NCI-H146 treated with DMSO at 0.1 percent for 48 hours (cell line): ENCODE results near the gene GSTP1.

Experiments
- DNase-seq: peaks from one replicate; lab custom pipeline; 2025; ENCODE audit not compliant: unreplicated experiment; lab: John Stamatoyannopoulos, UW

GSTP1 gene

DNA sequence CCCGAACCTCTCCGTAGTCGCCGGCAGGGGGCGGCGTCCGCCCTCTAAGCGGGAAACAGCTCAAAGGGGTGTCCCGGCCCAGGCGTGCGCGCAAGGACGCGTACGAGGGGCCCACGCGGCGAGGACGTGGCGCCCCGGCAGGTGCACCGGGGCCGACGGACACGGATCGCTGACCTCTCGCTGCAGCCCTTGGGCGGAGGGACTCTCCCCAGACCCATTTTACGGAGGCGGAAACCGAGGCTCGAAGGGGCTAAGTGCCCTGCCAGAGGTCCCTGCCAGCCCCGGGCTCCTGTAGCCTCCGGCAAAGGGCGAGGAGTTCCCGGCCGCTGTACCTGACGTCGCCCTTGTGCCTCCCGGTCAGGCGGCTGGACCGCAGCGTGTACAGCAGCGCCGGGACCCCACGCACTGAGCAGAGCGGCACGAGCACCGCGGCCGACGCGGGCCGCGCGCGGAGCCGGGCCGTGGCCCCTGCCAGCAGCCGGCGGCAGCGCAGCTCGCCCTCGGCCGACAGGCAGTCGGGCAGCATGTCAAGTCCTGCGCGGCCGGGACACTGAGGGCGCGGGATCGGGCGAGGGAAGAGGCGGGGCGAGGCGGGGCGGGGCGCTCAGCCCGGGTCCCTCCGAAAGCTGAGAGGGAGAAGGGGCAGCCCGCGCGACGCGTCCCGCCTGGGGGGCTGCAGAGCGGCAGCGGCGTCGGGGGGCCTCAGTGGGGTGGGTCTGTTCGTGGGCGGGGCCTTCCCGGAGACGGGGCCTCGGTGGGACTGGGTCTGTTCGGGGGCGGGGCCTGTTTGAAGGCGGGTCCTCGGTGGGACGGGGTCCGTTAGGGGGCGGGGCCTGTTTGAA is 46.0 kb downstream of the GSTP1 start, which contains the start of gene NUDT8:
NUDT8 (minus strand) TSS at position 552 of the 842 bp plus-strand sequence; CDS start at position 526, 26 bp downstream.
- peak; percentile 38 for DNase-seq

DNA sequence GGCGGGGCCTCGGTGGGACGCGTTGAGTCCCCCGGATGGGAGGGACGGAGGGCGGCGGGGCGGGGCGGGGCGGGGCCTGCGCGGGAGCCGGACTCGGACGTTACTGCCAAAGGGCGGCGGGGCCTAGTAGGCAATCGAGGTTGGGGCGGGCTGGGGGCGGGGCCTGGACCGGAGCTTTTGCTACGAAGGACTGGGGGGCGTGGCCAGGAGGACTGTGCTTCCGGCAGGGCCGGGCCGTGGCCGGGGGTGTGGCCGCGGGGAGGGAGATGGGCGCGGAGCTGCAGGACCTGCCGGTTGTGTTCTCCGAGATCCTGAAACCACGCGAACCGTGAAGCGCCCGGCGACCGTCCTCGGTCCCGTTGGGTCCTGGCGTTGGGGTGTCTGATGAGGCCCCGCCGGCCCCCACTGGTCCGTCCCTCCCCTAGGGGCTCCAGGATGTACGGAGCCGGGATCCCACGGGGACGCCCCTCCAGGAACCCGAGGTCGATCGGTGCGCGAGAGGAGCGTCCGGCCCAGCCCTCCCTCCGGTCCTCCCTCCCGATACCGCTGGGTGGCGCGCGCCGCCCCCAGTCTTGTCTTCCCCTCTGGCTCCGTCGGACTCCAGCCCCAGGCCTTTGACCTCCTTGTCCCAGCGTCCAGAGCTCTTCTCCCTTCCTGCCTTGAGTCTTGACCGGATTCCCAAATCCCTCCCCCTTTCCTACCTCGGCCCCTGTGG is 46.8 kb downstream of the GSTP1 start:
- DNase-seq, result peak; percentile 97

DNA sequence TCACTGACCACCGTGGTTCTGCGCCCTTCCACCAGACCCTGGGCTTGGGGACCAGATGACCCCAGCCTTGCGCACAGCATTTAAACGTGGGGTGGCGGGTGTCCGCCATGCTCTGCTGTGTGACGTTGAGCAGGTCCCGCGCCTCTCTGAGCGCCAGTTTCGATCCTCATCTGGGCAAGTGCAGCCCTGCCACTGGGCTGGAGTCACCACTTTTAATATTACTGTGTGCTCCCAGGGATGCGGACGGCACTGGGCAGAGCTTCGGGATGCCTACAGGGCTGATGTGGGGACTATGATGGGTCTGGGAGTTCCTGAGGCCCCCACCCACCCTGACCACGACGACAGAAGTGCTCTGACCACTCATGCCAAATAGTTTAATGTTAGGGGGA is 47.3 kb downstream of the GSTP1 start:
- no peak for DNase-seq

DNA sequence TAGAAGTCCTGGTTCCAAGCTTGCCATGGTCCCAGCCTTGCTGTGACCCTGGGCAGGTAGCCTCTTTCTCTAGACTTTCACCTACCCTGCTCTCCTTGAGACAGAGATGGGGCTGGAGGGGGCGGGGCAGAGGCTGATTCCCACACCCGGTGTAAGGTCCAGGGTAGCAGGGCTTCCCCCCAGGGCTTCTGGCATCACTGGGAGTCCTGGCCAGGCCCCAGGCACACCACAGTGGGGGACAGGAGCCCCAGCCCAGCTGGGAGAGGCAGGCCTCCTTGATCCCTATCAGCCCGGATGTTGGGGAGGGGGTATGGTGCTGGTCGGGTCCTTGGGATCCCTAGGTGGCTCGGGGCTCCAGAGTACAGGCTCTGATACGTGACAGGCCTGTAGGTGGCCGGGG is 47.8 kb downstream of the GSTP1 start:
- no peak for DNase-seq

DNA sequence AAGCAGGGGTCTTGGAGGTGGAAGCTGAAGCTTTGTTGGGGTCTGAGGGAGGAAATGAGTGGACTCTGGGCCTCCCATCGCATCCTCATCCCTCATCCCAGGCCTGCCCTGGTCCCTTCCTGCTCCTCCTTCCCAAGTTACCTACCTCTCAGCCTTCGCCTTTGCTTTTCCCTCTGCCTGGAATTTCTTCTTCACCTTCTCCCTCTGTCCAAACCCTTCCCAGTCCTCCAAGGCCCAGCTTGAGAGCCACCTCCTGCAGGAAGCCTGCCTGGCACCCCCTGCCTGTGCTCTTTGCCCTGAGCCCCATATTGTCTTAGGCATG is 48.2 kb downstream of the GSTP1 start:
- DNase-seq, result no peak

DNA sequence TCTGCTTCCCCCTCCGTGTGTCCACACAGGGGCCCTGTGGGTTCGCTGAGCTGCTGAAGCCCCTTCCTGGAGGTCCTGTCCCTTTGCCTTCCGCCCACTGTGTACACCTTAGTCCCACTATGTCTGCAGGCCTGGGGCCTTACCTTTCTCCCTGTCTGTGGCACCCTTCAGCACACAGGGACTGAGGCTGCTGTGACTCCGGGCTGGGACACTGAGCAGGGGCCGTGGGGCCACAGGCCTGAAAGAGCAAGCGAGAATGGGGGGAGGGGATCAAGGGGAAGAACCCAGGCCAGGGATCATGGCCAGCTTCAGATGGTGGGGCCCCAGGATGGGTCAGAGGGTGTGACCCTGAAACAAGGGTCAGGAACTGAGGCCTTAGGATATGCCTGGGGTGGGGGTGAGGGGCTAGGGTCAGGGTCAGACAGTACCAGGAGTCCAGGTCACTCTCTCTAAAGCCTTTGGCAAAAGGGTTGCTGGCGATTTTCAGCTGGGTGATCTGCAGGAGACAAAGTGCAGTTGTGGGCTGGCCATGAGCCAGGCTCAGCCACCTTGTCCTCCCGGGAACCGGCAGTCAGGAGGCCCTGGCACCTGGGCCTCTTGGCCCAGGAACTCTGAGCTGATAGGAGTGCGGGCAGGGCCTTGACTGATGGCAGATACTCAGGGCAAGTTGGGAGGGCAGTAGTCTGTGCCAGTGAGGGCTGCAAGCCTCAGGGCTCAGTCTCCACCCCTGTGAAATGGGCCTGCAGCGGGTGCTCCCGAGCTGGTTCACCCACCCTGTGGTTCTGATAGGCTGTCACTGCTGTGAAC is 48.8 kb downstream of the GSTP1 start:
- no peak for DNase-seq

DNA sequence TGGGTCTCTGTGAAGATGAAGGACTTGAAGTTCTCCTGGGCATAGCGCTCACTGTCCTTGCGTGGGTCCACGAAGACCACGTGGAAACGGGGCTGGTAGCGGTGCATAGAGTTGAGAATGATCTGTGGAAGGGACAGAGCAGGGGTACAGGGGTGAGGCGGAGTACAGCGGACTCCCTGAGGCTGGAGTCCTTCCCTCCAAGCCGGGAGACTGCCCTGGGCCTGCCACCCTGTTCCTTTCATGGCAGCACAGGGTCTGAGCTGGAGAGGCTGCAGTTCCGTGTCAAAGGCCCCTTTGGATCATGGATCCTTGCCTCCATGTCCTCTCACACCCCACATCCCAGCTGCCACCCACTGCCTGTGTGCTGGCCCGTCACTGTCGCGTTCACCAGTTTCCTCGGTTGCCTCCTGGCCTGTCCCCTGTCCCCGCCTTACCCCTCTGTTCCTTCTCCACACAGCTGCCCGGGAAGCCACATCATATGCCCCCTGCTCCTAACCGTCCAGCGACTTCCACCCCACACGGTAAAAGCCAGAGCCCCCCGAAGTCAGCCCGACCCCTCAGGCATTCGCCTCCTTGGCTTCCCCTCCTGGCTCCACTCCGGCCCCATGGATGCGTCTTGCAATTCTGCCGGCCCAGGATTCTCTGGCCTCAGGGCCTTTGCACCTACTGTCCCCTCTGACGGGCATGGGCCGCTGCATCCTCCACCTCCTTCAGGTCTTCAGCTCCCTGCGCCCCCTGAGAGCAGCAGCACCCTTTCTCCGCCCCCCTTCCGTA is 49.6 kb downstream of the GSTP1 start:
- DNase-seq, result no peak

DNA sequence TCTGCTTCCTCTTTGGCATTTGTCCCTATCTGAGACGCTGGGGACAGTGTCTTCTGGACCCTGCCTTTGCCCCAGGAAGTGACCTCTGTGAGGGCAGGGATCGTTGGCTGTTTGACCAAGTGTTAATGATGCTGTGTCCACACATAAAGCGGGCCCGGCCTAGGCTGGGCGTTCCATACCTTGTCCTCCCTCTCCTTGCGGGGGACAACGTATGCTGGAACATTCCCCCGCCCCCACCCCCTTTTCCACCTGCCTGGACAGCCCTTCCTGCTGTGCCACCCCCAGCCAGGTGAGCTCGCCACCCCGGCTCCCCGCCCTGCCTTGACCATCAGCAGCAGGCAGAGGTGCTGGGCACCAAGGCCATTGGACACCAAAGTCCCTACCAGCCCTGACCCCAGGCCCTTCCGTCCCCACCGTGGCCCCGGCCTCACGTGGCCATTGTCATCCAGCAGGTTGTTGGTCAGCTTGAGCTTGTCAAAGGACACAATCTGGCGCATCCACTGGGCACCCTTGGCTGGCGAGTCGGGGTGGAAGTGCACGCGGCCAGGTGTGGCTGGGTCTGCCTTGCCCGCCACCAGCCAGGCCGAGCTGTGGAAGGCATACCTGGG is 50.2 kb downstream of the GSTP1 start:
- no peak for DNase-seq

DNA sequence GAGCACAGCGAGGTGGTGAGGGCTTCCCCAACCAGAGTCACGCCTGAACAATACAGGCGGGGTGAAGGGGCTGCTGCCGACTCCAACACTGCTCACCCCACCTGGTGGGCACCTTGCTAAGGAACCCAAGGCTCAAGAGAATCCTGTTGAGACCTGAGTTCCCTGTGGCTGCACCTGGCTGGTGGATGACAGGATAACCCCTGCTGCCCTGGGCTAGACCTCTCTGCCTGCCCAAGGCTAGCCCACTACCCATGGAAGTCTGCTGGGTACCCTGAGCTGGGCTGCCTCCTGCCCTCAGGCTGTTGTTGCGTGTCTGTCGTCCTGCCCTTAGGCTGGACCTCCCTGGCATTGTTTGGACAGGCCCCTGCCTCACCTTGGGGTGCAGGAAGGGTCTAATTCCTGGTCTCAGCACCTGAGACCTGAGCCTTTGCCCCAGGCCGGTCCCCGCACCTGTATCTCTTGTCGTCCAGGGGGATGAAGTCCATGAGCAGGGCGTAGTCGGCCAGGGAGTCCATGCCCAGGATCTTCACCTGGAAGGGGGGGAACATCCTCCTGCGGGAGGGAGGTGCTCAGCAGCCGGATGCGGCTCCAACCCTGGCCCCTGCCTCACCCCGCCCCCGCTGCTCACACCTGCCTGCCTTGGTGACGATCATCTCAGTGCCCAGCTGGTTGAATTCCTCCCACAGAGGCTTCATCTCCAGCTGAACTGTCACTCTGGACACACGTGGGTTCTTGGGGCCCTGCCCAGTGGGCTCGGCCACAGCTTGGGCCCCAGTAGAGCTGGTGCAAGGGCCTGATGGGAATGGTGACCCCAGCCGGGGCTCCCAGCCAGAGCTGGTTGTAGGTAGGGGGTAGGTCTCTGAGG is 51.0 kb downstream of the GSTP1 start:
- DNase-seq, result peak; percentile 54

DNA sequence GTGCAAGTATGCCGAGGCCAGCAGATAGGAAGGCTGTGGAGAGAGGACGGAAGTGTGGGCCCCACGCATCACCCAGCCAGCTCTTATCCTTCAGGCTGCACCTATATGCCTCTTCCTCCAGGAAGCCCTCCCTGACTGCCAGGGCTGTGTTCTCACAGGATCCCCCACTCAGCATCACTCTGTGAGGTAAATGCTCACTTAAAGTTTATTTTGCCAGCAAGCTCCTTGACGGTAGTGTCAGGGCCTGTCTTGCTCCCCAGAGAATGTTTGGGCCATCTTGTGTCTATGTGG is 51.6 kb downstream of the GSTP1 start:
- DNase-seq, result no peak
